Neuronal stem cell (in vitro differentiated cells): ENCODE data around the gene GAB1.

ENCODE experiments used
- DNase-seq: peaks from one replicate; pipeline ENCODE4 v3.0.0-alpha.2; 2013; ENCODE audit warnings: low spot score
- H2AFZ ChIP-seq: one replicate; pipeline ENCODE4 v1.6.1; 2013; ENCODE audit warnings: mild to moderate bottlenecking, low read length, inconsistent platforms
- H2AK5ac ChIP-seq: 2 replicates; pipeline ENCODE4 v1.6.1; 2013; ENCODE audit warnings: low read depth, mild to moderate bottlenecking, inconsistent platforms, low read length, moderate library complexity, mixed read lengths
- H2BK120ac ChIP-seq: 2 replicates; pipeline ENCODE4 v1.6.1; 2013; ENCODE audit warnings: low read depth, mild to moderate bottlenecking, inconsistent platforms, low read length, moderate library complexity, mixed read lengths
- H2BK12ac ChIP-seq: one replicate; pipeline ENCODE4 v1.6.1; 2013; ENCODE audit warnings: low read length, inconsistent platforms
- H2BK15ac ChIP-seq: 2 replicates; pipeline ENCODE4 v1.6.1; 2013; ENCODE audit warnings: mild to moderate bottlenecking, low read length, inconsistent platforms, mixed read lengths
- H2BK5ac ChIP-seq: one replicate; pipeline ENCODE4 v1.6.1; 2013; ENCODE audit warnings: inconsistent platforms, mild to moderate bottlenecking, low read length, moderate library complexity
- H3K14ac ChIP-seq: one replicate; pipeline ENCODE4 v1.6.1; 2013; ENCODE audit warnings: low read length, inconsistent platforms
- H3K18ac ChIP-seq: 2 replicates; pipeline ENCODE4 v1.6.1; 2013; ENCODE audit warnings: low read length, inconsistent platforms
- H3K23ac ChIP-seq: 2 replicates; pipeline ENCODE4 v1.6.1; 2013; ENCODE audit warnings: low read depth, mild to moderate bottlenecking, mixed read lengths, low read length, inconsistent platforms; ENCODE audit not compliant: poor library complexity
- H3K27ac ChIP-seq: replicated peaks from 3 replicates; pipeline ENCODE4 v1.5.1; 2013; ENCODE audit warnings: low read length, inconsistent platforms
- H3K27me3 ChIP-seq, 3 experiments: 2 replicates each; pipeline ENCODE4 v1.6.1; 2013; ENCODE audit warnings: low read length in 3 of 3, mild to moderate bottlenecking in 2 of 3, inconsistent platforms in 1 of 3, low read depth in 1 of 3, mixed read lengths in 1 of 3, moderate library complexity in 1 of 3; ENCODE audit not compliant: control insufficient read depth in 3 of 3, insufficient read depth in 3 of 3
- H3K36me3 ChIP-seq, 2 donors: replicated peaks in 1 of 2; 2 replicates each; pipeline ENCODE4 v1.6.1; 2013; ENCODE audit warnings: low read length in 2 of 2; ENCODE audit not compliant: control insufficient read depth in 2 of 2, insufficient read depth in 2 of 2
- H3K4ac ChIP-seq: 2 replicates; pipeline ENCODE4 v1.6.1; 2013; ENCODE audit warnings: inconsistent platforms, mild to moderate bottlenecking, low read length, moderate library complexity
- H3K4me1 ChIP-seq, 2 donors: 1 replicate in 1 of 2; 2 replicates in 1 of 2; pipeline ENCODE4 v1.6.1; 2013; ENCODE audit warnings: low read length in 2 of 2, low read depth in 1 of 2; ENCODE audit not compliant: control insufficient read depth in 2 of 2, insufficient read depth in 1 of 2
- H3K4me2 ChIP-seq: one replicate; pipeline ENCODE4 v1.6.1; 2013; ENCODE audit warnings: mild to moderate bottlenecking, low read length, inconsistent platforms; ENCODE audit not compliant: insufficient read depth, poor library complexity, severe bottlenecking
- H3K4me3 ChIP-seq, 2 donors: 2 replicates each; pipeline ENCODE4 v1.5.1; 2013; ENCODE audit warnings: low read length in 2 of 2, mild to moderate bottlenecking in 2 of 2, inconsistent platforms in 1 of 2, moderate library complexity in 1 of 2
- H3K79me1 ChIP-seq: one replicate; pipeline ENCODE4 v1.6.1; 2013; ENCODE audit warnings: low read depth, mild to moderate bottlenecking, inconsistent platforms, low read length, moderate library complexity
- H3K9ac ChIP-seq: one replicate; pipeline ENCODE4 v1.6.1; 2013; ENCODE audit warnings: mild to moderate bottlenecking, low read depth, low read length, inconsistent platforms; ENCODE audit not compliant: poor library complexity
- H3K9me3 ChIP-seq, 2 donors: replicated peaks in 1 of 2; 2 replicates each; pipeline versions ENCODE3 to v1.6.1; 2013; ENCODE audit warnings: low read length in 2 of 2, mild to moderate bottlenecking in 2 of 2, inconsistent platforms in 1 of 2, low read depth in 1 of 2, mixed read lengths in 1 of 2, moderate library complexity in 1 of 2; ENCODE audit not compliant: control insufficient read depth in 2 of 2, insufficient read depth in 1 of 2
- H4K8ac ChIP-seq: one replicate; pipeline ENCODE4 v1.6.1; 2013; ENCODE audit warnings: low read depth, mild to moderate bottlenecking, inconsistent platforms, low read length, moderate library complexity
- H4K91ac ChIP-seq: one replicate; pipeline ENCODE4 v1.6.1; 2013; ENCODE audit warnings: low read length, low read depth, mild to moderate bottlenecking, inconsistent platforms; ENCODE audit not compliant: poor library complexity
- WGBS, 2 donors: extraction: QIAGEN DNeasy Blood & Tissue Kit; methylation state at CpG; one replicate each; pipeline ENCODE4 v1.1.7; 2013; ENCODE audit warnings: missing lambda C conversion rate in 2 of 2, mixed read lengths in 1 of 2; ENCODE audit not compliant: insufficient read length in 2 of 2, insufficient replicate concordance in 1 of 2; ENCODE audit errors: extremely low coverage in 2 of 2; 5-methylcytosine and 5-hydroxymethylcytosine counted together

Gene GAB1

GRCh38 chr4:143477487-143477886 is 140.8 kb downstream of the GAB1 start:
- Histone ChIP-seq H2BK15ac (no peak overlapping the region), H3K9ac (no peak overlapping the region), H3K79me1 (no peaks in the 10 kb centered on the region), H2BK120ac (no peak overlapping the region), H3K4me2 (no peak overlapping the region), H3K9me3 (no peaks in the 10 kb centered on the region), H3K23ac (no peak overlapping the region), H3K27me3 (no peaks in the 10 kb centered on the region), H2BK12ac (no peak overlapping the region), H4K8ac (no peak overlapping the region), H2AFZ (no peak overlapping the region), H3K36me3 (peaks cover 0 to 5% of the 10 kb centered on the region in 2 donors), H3K14ac (no peak overlapping the region), H2BK5ac (no peak overlapping the region), H3K4ac (no peak overlapping the region), H3K27ac (no peak overlapping the region), H3K4me1 (no peaks in the 10 kb centered on the region), H3K18ac (no peak overlapping the region), H4K91ac (no peak overlapping the region), H2AK5ac (no peak overlapping the region), H3K4me3 (no peak overlapping the region)
- WGBS, 2 donors: no CpG with 5 or more reads among the region's 2 CpGs
- DNase-seq: no peak

GRCh38 chr4:143481361-143481760 is 144.7 kb downstream of the GAB1 start:
- no CpG with 5 or more reads among the region's 3 CpGs for WGBS, 2 donors
- no peaks in the 10 kb centered on the region for H3K79me1 ChIP-seq
- DNase-seq: no peak

DNA sequence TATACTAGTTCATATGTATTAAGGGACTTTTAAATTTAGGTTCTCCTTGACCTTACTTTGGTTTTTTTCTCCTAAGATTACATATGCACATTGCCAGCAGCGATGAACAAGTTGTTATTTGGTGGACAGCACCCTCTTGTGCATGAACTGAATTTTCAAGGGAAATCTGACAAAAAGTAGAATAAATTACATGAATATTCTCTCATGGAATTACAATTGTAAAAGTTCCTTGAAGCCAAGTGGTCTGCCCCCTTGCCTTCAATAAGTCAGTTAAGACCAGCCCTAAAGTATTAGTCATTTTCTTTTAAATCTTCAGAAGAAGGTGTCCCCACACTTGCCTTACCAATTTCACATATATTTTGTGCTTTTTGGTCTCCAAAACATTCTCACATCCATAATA is 146.2 kb downstream of the GAB1 start:
- Histone ChIP-seq H2BK120ac (no peak overlapping the region), H3K36me3 (no peaks in the 10 kb centered on the region), H2AFZ (no peak overlapping the region), H2AK5ac (no peak overlapping the region), H2BK15ac (no peak overlapping the region), H2BK5ac (no peak overlapping the region), H3K79me1 (no peaks in the 10 kb centered on the region), H3K23ac (no peak overlapping the region), H3K27ac (no peak overlapping the region), H3K4me2 (no peak overlapping the region), H3K14ac (no peak overlapping the region), H2BK12ac (no peak overlapping the region), H4K8ac (no peak overlapping the region), H3K4me1 (no peaks in the 10 kb centered on the region), H4K91ac (no peak overlapping the region), H3K4ac (no peak overlapping the region), H3K9me3 (no peaks in the 10 kb centered on the region), H3K9ac (no peak overlapping the region), H3K4me3 (no peak overlapping the region), H3K18ac (no peak overlapping the region), H3K27me3 (no peaks in the 10 kb centered on the region)
- peak; percentile 17 for DNase-seq
- WGBS, 2 donors: no CpG with 5 or more reads among the region's 1 CpG

More at GRCh38 chr4:143481361-143481760, 144.7 kb downstream of the GAB1 start:
- H3K36me3 ChIP-seq: no peaks in the 10 kb centered on the region
- no peak overlapping the region for H3K4me3 ChIP-seq
- H3K27me3 ChIP-seq: no peaks in the 10 kb centered on the region
- H4K8ac ChIP-seq: no peak overlapping the region
- H2BK15ac ChIP-seq: no peak overlapping the region
- H3K9me3 ChIP-seq: no peaks in the 10 kb centered on the region
- H3K4ac ChIP-seq: no peak overlapping the region
- H2BK12ac ChIP-seq: no peak overlapping the region
- no peak overlapping the region for H2BK5ac ChIP-seq
- H3K14ac ChIP-seq: no peak overlapping the region
- no peak overlapping the region for H3K18ac ChIP-seq
- no peak overlapping the region for H3K27ac ChIP-seq
- no peak overlapping the region for H3K4me2 ChIP-seq
- H3K4me1 ChIP-seq: no peaks in the 10 kb centered on the region
- H2AK5ac ChIP-seq: no peak overlapping the region
- H3K9ac ChIP-seq: no peak overlapping the region
- no peak overlapping the region for H3K23ac ChIP-seq
- H4K91ac ChIP-seq: no peak overlapping the region
- no peak overlapping the region for H2BK120ac ChIP-seq
- no peak overlapping the region for H2AFZ ChIP-seq

- DNase-seq: no peak
- no peak overlapping the region for H3K9ac ChIP-seq
- WGBS, 2 donors: no CpG with 5 or more reads among the region's 1 CpG
- H3K27ac ChIP-seq: no peak overlapping the region
- no peak overlapping the region for H3K23ac ChIP-seq
- H2BK15ac ChIP-seq: no peak overlapping the region
- no peak overlapping the region for H3K14ac ChIP-seq
- no peak overlapping the region for H2BK120ac ChIP-seq
- H3K79me1 ChIP-seq: no peaks in the 10 kb centered on the region
- no peak overlapping the region for H3K4ac ChIP-seq
- no peak overlapping the region for H3K18ac ChIP-seq
- H3K9me3 ChIP-seq: no peaks in the 10 kb centered on the region
- H4K8ac ChIP-seq: no peak overlapping the region
- no peak overlapping the region for H2BK5ac ChIP-seq
- no peak overlapping the region for H4K91ac ChIP-seq
- no peak overlapping the region for H2BK12ac ChIP-seq
- no peak overlapping the region for H2AK5ac ChIP-seq
- H3K4me3 ChIP-seq: no peak overlapping the region
- no peaks in the 10 kb centered on the region for H3K36me3 ChIP-seq
- H2AFZ ChIP-seq: no peak overlapping the region
- no peaks in the 10 kb centered on the region for H3K4me1 ChIP-seq
- no peak overlapping the region for H3K4me2 ChIP-seq
- no peaks in the 10 kb centered on the region for H3K27me3 ChIP-seq
Observed at GRCh38 chr4:143486314-143486713, 149.6 kb downstream of the GAB1 start.
